RWPE2 (cell line): Measurements from ENCODE around the gene HTR2A.
"Not testable (repeated sequence)": the region's sequence is repeated elsewhere in the genome, so short reads cannot be mapped to it uniquely, and the experiment has no call there.

Experiments
- ATAC-seq: fragments of 200-7000 bp; cut with Tn5 transposase; 3 replicates; pipeline ENCODE4 v1.9.1; 2021; ENCODE audit warnings: low read depth
- DNase-seq: peaks from one replicate; pipeline ENCODE4 v3.0.0-alpha.2; 2020; ENCODE audit warnings: low spot score
- H3K27ac ChIP-seq: fragments of 450-650 bp; 2 replicates; pipeline ENCODE4 v1.5.1; 2017; ENCODE audit warnings: mild to moderate bottlenecking; ENCODE audit not compliant: poor library complexity, severe bottlenecking
- H3K27me3 ChIP-seq: fragments of 250-450 bp; sonication (Bioruptor Pico); 2 replicates; pipeline ENCODE4 v1.5.1; 2021; ENCODE audit warnings: mild to moderate bottlenecking, moderate library complexity; ENCODE audit not compliant: insufficient read depth, poor library complexity, severe bottlenecking
- H3K36me3 ChIP-seq: fragments of 250-450 bp; sonication (Bioruptor Pico); 2 replicates; pipeline ENCODE4 v1.5.1; 2020; ENCODE audit warnings: low read depth, mild to moderate bottlenecking, moderate library complexity
- H3K4me1 ChIP-seq: fragments of 250-450 bp; sonication (Bioruptor Pico); 2 replicates; pipeline ENCODE4 v1.5.1; 2021; ENCODE audit warnings: mild to moderate bottlenecking, moderate library complexity; ENCODE audit not compliant: insufficient read depth, poor library complexity, severe bottlenecking
- H3K4me3 ChIP-seq: fragments of 250-450 bp; sonication (Bioruptor Pico); 2 replicates; pipeline ENCODE4 v1.5.1; 2021; ENCODE audit warnings: mild to moderate bottlenecking, moderate library complexity; ENCODE audit not compliant: severe bottlenecking
- H3K9me3 ChIP-seq: fragments of 250-450 bp; sonication (Bioruptor Pico); 2 replicates; pipeline ENCODE4 v1.5.1; 2021; ENCODE audit warnings: mild to moderate bottlenecking, moderate library complexity; ENCODE audit not compliant: severe bottlenecking
- CTCF ChIP-seq: fragments of 450-650 bp; IDR thresholded peaks from one replicate; pipeline ENCODE4 v1.5.1; 2017; ENCODE audit warnings: mild to moderate bottlenecking, moderate library complexity; ENCODE audit not compliant: poor library complexity, severe bottlenecking

HTR2A gene

GRCh38 chr13:46816371-46816770 lies 80.5 kb downstream of the HTR2A start:
- TF ChIP-seq CTCF: no peak
- H3K9me3 ChIP-seq: peaks cover 4% of the 10 kb centered on the region
- no peaks in the 10 kb centered on the region for H3K27me3 ChIP-seq
- H3K4me3 ChIP-seq: no peak overlapping the region
- H3K27ac ChIP-seq: no peak overlapping the region
- DNase-seq (no peak), ATAC-seq (no peak)
- no peaks in the 10 kb centered on the region for H3K4me1 ChIP-seq
- no peaks in the 10 kb centered on the region for H3K36me3 ChIP-seq

- Histone ChIP-seq H3K36me3 (no peaks in the 10 kb centered on the region), H3K4me3 (no peak overlapping the region), H3K27ac (no peak overlapping the region), H3K27me3 (no peaks in the 10 kb centered on the region), H3K4me1 (no peaks in the 10 kb centered on the region), H3K9me3 (peaks cover 4% of the 10 kb centered on the region)
- ATAC-seq: no peak
- DNase-seq: no peak
- TF ChIP-seq CTCF: no peak
Measured at GRCh38 chr13:46812301-46812797, 84.5 kb downstream of the HTR2A start.

- Histone ChIP-seq H3K9me3 (peaks cover 4% of the 10 kb centered on the region), H3K27ac (no peak overlapping the region), H3K4me3 (no peak overlapping the region), H3K4me1 (no peaks in the 10 kb centered on the region), H3K27me3 (no peaks in the 10 kb centered on the region), H3K36me3 (no peaks in the 10 kb centered on the region)
- no peak for ATAC-seq
- TF ChIP-seq CTCF: no peak
- no peak for DNase-seq
Measured at GRCh38 chr13:46810440-46810839, 86.4 kb downstream of the HTR2A start.

- not testable (repeated sequence) for H3K27me3 ChIP-seq, DNase-seq, ATAC-seq, H3K36me3 ChIP-seq, H3K4me3 ChIP-seq, H3K9me3 ChIP-seq
- peak overlapping the region; percentile 65 for H3K27ac ChIP-seq
- peaks cover 18% of the 10 kb centered on the region for H3K4me1 ChIP-seq
Measured at GRCh38 chr13:46804921-46805320, 91.9 kb downstream of the HTR2A start.

- no peaks in the 10 kb centered on the region for H3K36me3 ChIP-seq
- TF ChIP-seq CTCF: no peak
- H3K4me1 ChIP-seq: peaks cover 18% of the 10 kb centered on the region
- H3K27ac ChIP-seq: peak overlapping the region; percentile 65
- peak; percentile 79 for DNase-seq
- no peak overlapping the region for H3K4me3 ChIP-seq
- ATAC-seq: peak; percentile 99
- no peaks in the 10 kb centered on the region for H3K9me3 ChIP-seq
- no peaks in the 10 kb centered on the region for H3K27me3 ChIP-seq
Measured at GRCh38 chr13:46804391-46804815, 92.5 kb downstream of the HTR2A start.
